Esophagus squamous epithelium (tissue), 4 donors: ENCODE results near the gene GRAPL. TPM values are rescaled to one million over a fixed set of nuclear protein-coding genes. Genes with fewer than 3 reads are reported as not detected.

Experiments
- total RNA-seq, 4 donors: library from RNA; depleted of rRNA; stranded (reverse); fragments of >200 nt; gene quantifications; one replicate each; pipeline ENCODE4 v1.1.0, GENCODE V29; 2016

GRAPL gene
- total RNA-seq, 4 donors from 2014 or later: 4.0 TPM; not detected in 3

Other genes with a start within 250 kb of the GRAPL start
- under 1 TPM in 3 of 4 donors, not detected in 1; 0.40 to 0.76 (median 0.53) TPM for gene SLC5A10, start 175.4 kb upstream of the GRAPL start, total RNA-seq
- 100 to 1,000 TPM in 1 of 4 donors, 10 to 100 TPM in 3; 44.3 to 157 (median 71.3) TPM for gene FAM83G, start 122.8 kb upstream of the GRAPL start, total RNA-seq
- gene GRAP, start 80.6 kb upstream of the GRAPL start, total RNA-seq: 1 to 10 TPM; 1.0 to 4.2 (median 1.7) TPM
- 10 to 100 TPM; 24.2 to 61.4 (median 56.1) TPM for gene EPN2, start 109.8 kb downstream of the GRAPL start, total RNA-seq
- gene B9D1, start 235.1 kb downstream of the GRAPL start, total RNA-seq: 10 to 100 TPM in 3 of 4 donors, 1 to 10 TPM in 1; 9.2 to 24.5 (median 13.0) TPM